Measurements from ENCODE around the gene OR2J2. TPM values are rescaled to one million over a fixed set of nuclear protein-coding genes. Genes with fewer than 3 reads are reported as not detected.

The OR2J2 gene
- total and polyA plus RNA-seq, 2 of the 4 experiments (the other 2 are of a cell fraction): not detected

DNA sequence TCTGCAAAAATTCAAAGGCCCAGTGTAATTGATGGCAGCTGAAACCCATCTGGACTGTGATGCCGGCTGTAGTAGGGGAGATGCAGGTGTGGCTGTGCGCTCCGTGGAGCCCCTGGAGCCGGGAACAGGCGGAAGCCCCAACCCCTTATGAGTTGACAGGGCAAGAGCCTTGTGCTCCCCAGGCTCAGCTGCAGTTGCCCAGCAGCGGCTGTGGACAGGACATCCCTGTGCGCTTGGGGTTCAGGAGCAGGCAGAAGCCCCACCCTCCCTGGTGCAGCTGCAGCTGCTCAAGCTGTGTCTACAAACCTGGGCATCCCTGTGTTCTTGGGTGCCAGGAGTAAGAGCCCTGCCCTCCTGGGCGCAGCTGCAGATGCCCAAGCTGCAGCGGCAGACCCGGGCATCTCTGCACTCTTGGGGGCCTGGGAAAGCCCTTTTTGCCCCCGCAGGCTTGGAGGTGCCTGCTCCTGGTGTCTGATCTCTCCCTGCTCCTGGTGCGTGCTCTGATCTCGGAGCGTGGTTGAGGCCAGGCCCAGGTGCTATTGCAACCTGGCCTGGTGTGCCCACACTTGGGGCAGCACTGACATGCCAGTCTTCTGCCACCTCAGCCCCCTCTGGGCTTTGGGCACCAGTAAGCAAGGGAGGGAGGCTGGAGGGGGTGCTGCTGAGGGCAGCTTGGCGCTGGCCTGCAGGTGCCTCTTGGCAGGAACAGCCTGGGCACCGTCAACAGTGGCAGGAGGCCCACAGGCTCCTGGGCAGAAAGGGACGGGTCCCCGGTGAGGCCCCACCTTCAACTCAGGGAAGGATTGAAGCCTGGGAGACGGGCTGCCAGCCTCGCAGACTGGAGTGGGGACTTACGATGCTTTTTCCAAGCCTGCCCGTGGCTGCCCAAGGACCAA lies 30.3 kb downstream of the OR2J2 start:
- no peak for DNase-seq
- H2BK20ac ChIP-seq (ENCODE audit: low read depth, low read length): no peak overlapping the region
- intact Hi-C loops (cut with micrococcal nuclease) (no loop called here), in situ Hi-C loops (cut with MboI; ENCODE audit: low sequenced_read_pairs) (no loop called here), dilution Hi-C loops (cut with HindIII; ENCODE audit: low sequenced_read_pairs, unreplicated experiment) (no loop called here)
- H4K8ac ChIP-seq (ENCODE audit: low read depth in 2 of 2, low read length in 2 of 2): no peak overlapping the region
- 51% methylated on average over 6 of the region's 22 CpGs; no CpG with 5 or more reads in 1 of the 2 experiments for WGBS, 2 experiments (ENCODE audit: extremely low coverage in 2 of 2, insufficient read length in 1 of 2)
- no peak overlapping the region for H2AFZ ChIP-seq (replicated peaks; ENCODE audit: low read length, poor library complexity)
- H3K9me1 ChIP-seq (ENCODE audit: insufficient read depth, low read length): no peaks in the 10 kb centered on the region
- no peak overlapping the region for H3K27ac ChIP-seq (ENCODE audit: insufficient read depth, low read length)
- H3K4me2 ChIP-seq (ENCODE audit: low read depth, low read length): no peak overlapping the region
- H3K18ac ChIP-seq (ENCODE audit: low read depth, low read length): no peak overlapping the region
- H3K4ac ChIP-seq (ENCODE audit: low read depth, low read length): no peak overlapping the region
- no peaks in the 10 kb centered on the region for H4K20me1 ChIP-seq (ENCODE audit: insufficient read depth, low read length)
- H3K56ac ChIP-seq (ENCODE audit: extremely low read depth, insufficient read depth, low read length): no peak overlapping the region
- H3K4me1 ChIP-seq (ENCODE audit: control insufficient read depth, insufficient read depth, low read length): no peaks in the 10 kb centered on the region
- H3K27me3 ChIP-seq (ENCODE audit: control insufficient read depth, insufficient read depth, low read length): no peaks in the 10 kb centered on the region
- no TSS peak for BruUV-seq (replicated peaks)
- POLR2A ChIA-PET (ENCODE audit: unreplicated experiment): no interaction called here
- H2BK120ac ChIP-seq (ENCODE audit: low read depth, low read length): no peak overlapping the region
- no peak overlapping the region for H2AK5ac ChIP-seq (ENCODE audit: low read depth, low read length)
- no peak overlapping the region for H3K9ac ChIP-seq (ENCODE audit: low read depth, low read length)
- no peak overlapping the region for H4K91ac ChIP-seq (ENCODE audit: insufficient read depth, low read depth, low read length)
- no peak overlapping the region for H3K23ac ChIP-seq (ENCODE audit: low read depth, low read length)
- no peaks in the 10 kb centered on the region for H3K79me1 ChIP-seq (ENCODE audit: low read depth in 1 of 2, low read length in 2 of 2)
- no peak overlapping the region for H4K5ac ChIP-seq (ENCODE audit: low read depth, low read length)
- H2AK9ac ChIP-seq (replicated peaks; ENCODE audit: low read depth, low read length, poor library complexity): no peak overlapping the region
- no peaks in the 10 kb centered on the region for H3K36me3 ChIP-seq (ENCODE audit: control insufficient read depth, insufficient read depth, low read length)
- ATAC-seq (ENCODE audit: low read depth): no peak
- H2BK15ac ChIP-seq (ENCODE audit: low read depth, low read length): no peak overlapping the region
- no peak overlapping the region for H2BK5ac ChIP-seq (ENCODE audit: low read depth, low read length, poor library complexity, severe bottlenecking)
- H3K14ac ChIP-seq (replicated peaks; ENCODE audit: low read depth, low read length): no peak overlapping the region
- H3K9me3 ChIP-seq (ENCODE audit: control insufficient read depth, insufficient read depth, low read length): peaks cover 17% of the 10 kb centered on the region
- CTCF ChIA-PET: no interaction called here
- H3K4me3 ChIP-seq (ENCODE audit: insufficient read depth, low read depth, low read length): no peak overlapping the region
- TF ChIP-seq MAFK (IDR thresholded peaks at IDR 0.05; ENCODE audit: low read depth, low read length): no peak
- TF ChIP-seq MXI1 (IDR thresholded peaks at IDR 0.05; ENCODE audit: borderline replicate concordance, low read depth, low read length): no peak
- TF ChIP-seq, protein P1, sequence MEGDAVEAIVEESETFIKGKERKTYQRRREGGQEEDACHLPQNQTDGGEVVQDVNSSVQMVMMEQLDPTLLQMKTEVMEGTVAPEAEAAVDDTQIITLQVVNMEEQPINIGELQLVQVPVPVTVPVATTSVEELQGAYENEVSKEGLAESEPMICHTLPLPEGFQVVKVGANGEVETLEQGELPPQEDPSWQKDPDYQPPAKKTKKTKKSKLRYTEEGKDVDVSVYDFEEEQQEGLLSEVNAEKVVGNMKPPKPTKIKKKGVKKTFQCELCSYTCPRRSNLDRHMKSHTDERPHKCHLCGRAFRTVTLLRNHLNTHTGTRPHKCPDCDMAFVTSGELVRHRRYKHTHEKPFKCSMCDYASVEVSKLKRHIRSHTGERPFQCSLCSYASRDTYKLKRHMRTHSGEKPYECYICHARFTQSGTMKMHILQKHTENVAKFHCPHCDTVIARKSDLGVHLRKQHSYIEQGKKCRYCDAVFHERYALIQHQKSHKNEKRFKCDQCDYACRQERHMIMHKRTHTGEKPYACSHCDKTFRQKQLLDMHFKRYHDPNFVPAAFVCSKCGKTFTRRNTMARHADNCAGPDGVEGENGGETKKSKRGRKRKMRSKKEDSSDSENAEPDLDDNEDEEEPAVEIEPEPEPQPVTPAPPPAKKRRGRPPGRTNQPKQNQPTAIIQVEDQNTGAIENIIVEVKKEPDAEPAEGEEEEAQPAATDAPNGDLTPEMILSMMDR (conservative IDR thresholded peaks at IDR 0.05; ENCODE audit: low read depth, low read length): no peak
- no peak for TF ChIP-seq POLR2A (IDR thresholded peaks at IDR 0.05; ENCODE audit: low read depth, low read length)
- TF ChIP-seq RFX5 (IDR thresholded peaks at IDR 0.05; ENCODE audit: low read depth, low read length): no peak
- TF ChIP-seq RCOR1 (IDR thresholded peaks at IDR 0.05; ENCODE audit: insufficient replicate concordance, low read length): no peak
- no peak for TF ChIP-seq FOS (IDR thresholded peaks at IDR 0.05; ENCODE audit: low read depth, low read length)
- no peak for TF ChIP-seq NFE2L2 (IDR thresholded peaks at IDR 0.05; ENCODE audit: low read depth, low read length)
- no peak for TF ChIP-seq SMC3 (IDR thresholded peaks at IDR 0.05; ENCODE audit: low read depth, low read length)
- no peak for TF ChIP-seq CHD1 (IDR thresholded peaks at IDR 0.05; ENCODE audit: low read depth, low read length)
- no peak for TF ChIP-seq USF2 (IDR thresholded peaks at IDR 0.05; ENCODE audit: low read depth, low read length)
- no peak for TF ChIP-seq RAD21 (IDR thresholded peaks at IDR 0.05; ENCODE audit: low read length)
- TF ChIP-seq MAZ (IDR thresholded peaks at IDR 0.05; ENCODE audit: borderline replicate concordance, low read depth, low read length): no peak
- TF ChIP-seq BHLHE40 (IDR thresholded peaks at IDR 0.05; ENCODE audit: low read depth, low read length): no peak
- TF ChIP-seq CEBPB (IDR thresholded peaks at IDR 0.05; ENCODE audit: low read depth, low read length): no peak

Data from IMR-90 (cell line).